AG04450 (cell line): ENCODE data around the gene NOL12. TPM values are rescaled to one million over a fixed set of nuclear protein-coding genes. Genes with fewer than 3 reads are reported as not detected.

ENCODE experiments used
- CTCF ChIA-PET: fragments of 300-600, 350-600 bp; formaldehyde crosslinking; extraction: SDS; loops from one replicate; lab custom pipeline; 2022; ENCODE audit warnings: antibody characterized with exemption, inconsistent platforms; lab: Charles Lee
- POLR2A ChIA-PET: fragments of 350-600 bp; formaldehyde crosslinking; extraction: SDS; loops from one replicate; lab custom pipeline; 2021; ENCODE audit warnings: antibody characterized with exemption, inconsistent platforms; lab: Yijun Ruan, JAX
- DNase-seq: peaks from one replicate; pipeline ENCODE4 v3.0.0-alpha.2; 2011; ENCODE audit warnings: low read depth, low spot score
- H3K27ac ChIP-seq: one replicate; pipeline ENCODE4 v1.5.1; 2012; ENCODE audit warnings: low read depth, low read length, control low read depth
- H3K27me3 ChIP-seq: one replicate; pipeline ENCODE4 v1.6.0; 2012; ENCODE audit warnings: low read length; ENCODE audit not compliant: control insufficient read depth, insufficient read depth
- H3K4me3 ChIP-seq: 2 replicates; pipeline ENCODE4 v1.5.1; 2011; ENCODE audit warnings: mild to moderate bottlenecking, low read depth, low read length, control low read depth
- H3K9me3 ChIP-seq: 2 replicates; pipeline ENCODE4 v1.5.1; 2012; ENCODE audit warnings: low read length; ENCODE audit not compliant: control insufficient read depth, insufficient read depth
- CTCF ChIP-seq: IDR thresholded peaks from 2 replicates; pipeline ENCODE4 v1.5.1; 2011; ENCODE audit warnings: low read depth, low read length, control low read depth, inconsistent platforms
- polyA plus RNA-seq: library from polyadenylated mRNA; depleted of rRNA; stranded (reverse); fragments of >200 nt; gene quantifications from 2 replicates; pipeline ENCODE4 v1.2.3, GENCODE V29; 2011

The NOL12 gene
- polyA plus RNA-seq, 1 experiment = 11.8 TPM

DNA sequence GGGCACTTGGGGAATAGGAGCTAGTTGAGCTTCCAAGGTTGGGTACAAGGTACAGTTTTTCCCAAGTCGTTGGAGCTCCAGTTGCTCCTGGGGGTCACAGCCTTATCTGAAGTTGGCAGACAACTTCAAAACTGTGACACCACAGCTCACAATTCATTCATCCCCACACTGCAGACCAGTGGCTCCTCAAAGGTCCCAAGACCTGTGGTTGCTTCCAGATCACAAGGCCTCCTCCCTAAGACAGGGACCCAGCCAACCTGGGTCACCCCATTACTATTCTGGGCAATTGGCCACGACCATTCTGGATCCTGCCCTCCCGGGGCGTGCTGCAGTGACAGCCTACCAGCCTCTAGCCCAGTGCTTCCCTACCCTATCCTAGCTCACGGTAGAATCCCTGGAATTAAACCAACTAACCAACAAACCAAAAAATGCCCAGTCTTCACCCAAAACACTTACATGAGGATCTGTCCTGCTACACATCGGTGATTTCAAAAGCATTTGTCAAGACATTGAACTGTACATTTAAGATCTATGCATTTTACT lies 28.5 kb upstream of the NOL12 start:
- no peaks in the 10 kb centered on the region for H3K27me3 ChIP-seq
- peak overlapping the region; percentile 71 for H3K4me3 ChIP-seq
- no peaks in the 10 kb centered on the region for H3K9me3 ChIP-seq
- peak overlapping the region; percentile 85 for H3K27ac ChIP-seq
- POLR2A ChIA-PET = interaction anchor here (0.8 to 3.9 kb wide), 15 partner anchors 10 to 112 kb away, joined by 3 to 46 read pairs (median 5); partner anchors contain the start of genes GGA1, LGALS1 and NOL12
- DNase-seq = no peak
- CTCF ChIA-PET = interaction anchor here (0.9 to 3.4 kb wide), 8 partner anchors 13 to 96 kb away, joined by 3 to 54 read pairs (median 4); no protein-coding TSS in a partner anchor
- no peak for TF ChIP-seq CTCF

DNA sequence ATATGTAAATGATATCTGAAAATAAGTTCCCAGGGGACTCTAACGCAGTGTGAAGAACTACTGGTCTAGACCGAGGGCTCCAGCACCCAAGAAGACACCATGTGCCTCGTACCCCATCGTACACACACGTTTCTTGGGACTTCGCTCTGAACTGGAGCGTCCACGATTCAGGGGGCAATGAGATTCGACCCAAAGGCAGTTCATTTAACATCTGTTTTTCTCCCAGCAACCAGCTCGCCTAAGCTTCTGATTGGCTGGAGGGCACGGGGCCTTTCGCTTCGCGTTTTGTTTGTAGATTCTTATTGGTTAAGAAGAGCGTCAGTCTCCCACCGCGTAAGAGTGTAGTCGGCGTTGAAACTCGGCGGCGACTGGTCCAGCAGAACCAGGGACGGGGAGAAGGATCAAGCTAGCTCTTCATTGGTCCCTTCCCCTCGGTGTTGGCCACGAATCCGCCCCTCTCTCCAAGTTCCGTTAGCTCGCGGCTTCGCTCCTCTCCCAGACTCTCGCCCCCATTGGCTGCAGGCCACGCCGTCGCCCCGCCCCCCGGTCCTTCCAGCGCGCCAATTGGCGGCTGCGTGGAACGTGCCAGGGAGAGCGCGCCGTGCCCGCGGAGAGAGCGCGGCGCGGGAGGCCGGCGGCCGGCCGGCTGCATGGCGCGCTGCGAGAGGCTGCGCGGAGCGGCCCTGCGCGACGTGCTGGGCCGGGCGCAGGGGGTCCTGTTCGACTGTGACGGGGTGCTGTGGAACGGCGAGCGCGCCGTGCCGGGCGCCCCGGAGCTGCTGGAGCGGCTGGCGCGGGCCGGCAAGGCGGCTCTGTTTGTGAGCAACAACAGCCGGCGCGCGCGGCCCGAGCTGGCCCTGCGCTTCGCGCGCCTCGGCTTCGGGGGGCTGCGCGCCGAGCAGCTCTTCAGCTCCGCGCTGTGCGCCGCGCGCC lies 27.7 kb upstream of the NOL12 start, which contains the start of gene PDXP:
Gene PDXP (plus strand): TSS at position 591 of the 933 bp plus-strand sequence. CDS start 60 bp downstream, at position 651.
- no peak for TF ChIP-seq CTCF
- peak; percentile 100 for DNase-seq
- H3K27me3 ChIP-seq = no peaks in the 10 kb centered on the region
- CTCF ChIA-PET = interaction anchor here (0.9 to 3.4 kb wide), 6 partner anchors 13 to 96 kb away, joined by 3 to 54 read pairs (median 5); no protein-coding TSS in a partner anchor
- no peaks in the 10 kb centered on the region for H3K9me3 ChIP-seq
- peak within 1 kb of the TSS; percentile 85 for H3K27ac ChIP-seq
- H3K4me3 ChIP-seq = peak within 1 kb of the TSS; percentile 78
- POLR2A ChIA-PET = interaction anchor here (0.8 to 3.9 kb wide), 15 partner anchors 9 to 112 kb away, joined by 3 to 46 read pairs (median 5); partner anchors contain the start of genes GGA1, LGALS1 and NOL12

GRCh38 chr22:37659066-37659896 lies 26.9 kb upstream of the NOL12 start:
- DNase-seq = no peak
- ChIA-PET POLR2A (interaction anchor here (1.2 to 3.9 kb wide), 7 partner anchors 10 to 93 kb away, joined by 4 to 46 read pairs (median 10); partner anchors contain the start of genes GGA1 and LGALS1), CTCF (interaction anchor here (0.6 to 3.4 kb wide), 4 partner anchors 9 to 204 kb away, joined by 3 to 54 read pairs (median 4); no protein-coding TSS in a partner anchor)

More at GRCh38 chr22:37659066-37659896, 26.9 kb upstream of the NOL12 start:
- no peaks in the 10 kb centered on the region for H3K9me3 ChIP-seq
- H3K4me3 ChIP-seq = peak overlapping the region; percentile 78
- H3K27me3 ChIP-seq = no peaks in the 10 kb centered on the region
- H3K27ac ChIP-seq = no peak overlapping the region
- TF ChIP-seq CTCF = no peak
